H1 (cell line): ENCODE results near the gene KDM6B. TPM values are rescaled to one million over a fixed set of nuclear protein-coding genes. Genes with fewer than 3 reads are reported as not detected.

Source experiments
- SIN3A ChIP-seq, 2 experiments: IDR thresholded peaks in 1 of 2; conservative IDR thresholded peaks in 1 of 2; 2 replicates each; pipeline ENCODE4 v1.6.1; 2011 to 2012; ENCODE audit warnings: low read length in 2 of 2, improper control_type of control experiment in 1 of 2, low read depth in 1 of 2, mild to moderate bottlenecking in 1 of 2
- USF2 ChIP-seq: IDR thresholded peaks from 2 replicates; pipeline ENCODE4 v1.6.1; 2011; ENCODE audit warnings: low read length, improper control_type of control experiment
- polyA plus RNA-seq, 7 experiments: library from polyadenylated mRNA; depleted of rRNA in 3 of 7; stranded (reverse) in 5 of 7; unstranded in 2 of 7; fragments of >200 nt in 5 of 7; fragments of 200-250 nt in 2 of 7; gene quantifications; 1 replicate in 5 of 7; 2 replicates in 1 of 7; 4 replicates in 1 of 7; pipeline versions ENCODE4 v1.2.1 to v1.2.3, GENCODE V29; 2011 to 2013; ENCODE audit warnings: missing spikeins in 2 of 7, mixed read lengths in 2 of 7
- total RNA-seq: library from RNA; stranded (reverse); fragmentation: NEBNext Ultra II Directional; extraction: Animal tissue kit (Norgen Biotek cat#: 25700); gene quantifications from 2 replicates; pipeline ENCODE4 v1.2.1, GENCODE V29; 2021

The KDM6B gene
- total and polyA plus RNA-seq, 2 of the 8 experiments (the other 6 are each of a cell fraction or from before 2014, with no cell fraction given): 0.48 to 3.7 TPM

GRCh38 chr17:7816926-7817642 is 16.9 kb upstream of the KDM6B start (continued):
- TF ChIP-seq SIN3A (conservative IDR thresholded peaks at IDR 0.05 in 1 of 2, IDR thresholded peaks at IDR 0.05 in 1 of 2; ENCODE audit: low read depth in 1 of 2, low read length in 2 of 2): no peak
- TF ChIP-seq USF2: no peak
